GM19193 (cell line): ENCODE data around the gene ANKS3.

ENCODE experiments used
- POLR2A ChIP-seq: IDR thresholded peaks from 4 replicates; pipeline ENCODE4 v1.6.1; 2011; ENCODE audit not compliant: insufficient read depth, insufficient read length; ENCODE audit errors: extremely low read depth

Gene ANKS3

DNA sequence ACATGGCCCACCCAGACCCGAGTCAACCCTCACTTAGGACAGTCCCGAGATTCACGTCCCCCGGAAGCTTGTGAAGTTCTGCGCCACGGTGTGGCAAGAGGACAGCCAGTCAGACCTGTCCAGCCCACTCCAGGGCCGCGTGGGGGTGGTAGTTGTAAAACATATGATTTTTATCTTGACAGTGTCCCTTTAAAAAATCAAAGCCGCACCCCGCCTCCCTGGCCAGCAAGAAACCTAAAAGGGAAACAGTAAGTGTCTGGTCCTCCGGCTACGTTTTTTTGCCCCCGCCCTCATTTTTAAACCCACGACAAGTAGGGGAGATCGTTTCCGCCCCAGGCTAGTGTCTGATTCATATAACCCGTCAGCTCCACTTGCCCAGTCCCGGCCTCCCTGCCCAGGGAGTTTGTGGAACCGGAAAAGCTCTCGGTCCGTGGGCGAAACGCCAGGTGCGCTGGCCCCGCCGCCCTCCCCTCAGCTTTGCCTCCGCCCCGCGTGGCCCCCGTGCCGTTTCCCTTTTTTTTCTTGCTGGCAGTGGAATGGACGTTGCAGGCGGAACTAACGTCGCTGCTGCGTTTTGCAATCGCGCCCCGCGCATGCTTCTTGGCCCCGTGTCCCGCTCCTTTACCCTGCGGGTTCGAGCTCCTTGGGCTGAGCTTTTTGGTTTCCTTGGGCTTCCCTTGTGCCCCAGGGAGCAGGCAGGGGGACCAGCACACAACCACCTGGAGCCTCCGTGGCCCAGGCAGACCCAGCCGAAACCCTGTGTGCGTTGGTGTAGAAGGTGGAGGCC lies 54.0 kb downstream of the ANKS3 start:
- TF ChIP-seq POLR2A: no peak

- no peak for TF ChIP-seq POLR2A
Observed at GRCh38 chr16:4679156-4679849, 54.8 kb downstream of the ANKS3 start.

- no peak for TF ChIP-seq POLR2A
Observed at GRCh38 chr16:4678596-4678995, 55.5 kb downstream of the ANKS3 start.

- TF ChIP-seq POLR2A: no peak
Observed at GRCh38 chr16:4677994-4678393, 56.1 kb downstream of the ANKS3 start.

GRCh38 chr16:4677390-4677789 lies 56.7 kb downstream of the ANKS3 start:
- no peak for TF ChIP-seq POLR2A

DNA sequence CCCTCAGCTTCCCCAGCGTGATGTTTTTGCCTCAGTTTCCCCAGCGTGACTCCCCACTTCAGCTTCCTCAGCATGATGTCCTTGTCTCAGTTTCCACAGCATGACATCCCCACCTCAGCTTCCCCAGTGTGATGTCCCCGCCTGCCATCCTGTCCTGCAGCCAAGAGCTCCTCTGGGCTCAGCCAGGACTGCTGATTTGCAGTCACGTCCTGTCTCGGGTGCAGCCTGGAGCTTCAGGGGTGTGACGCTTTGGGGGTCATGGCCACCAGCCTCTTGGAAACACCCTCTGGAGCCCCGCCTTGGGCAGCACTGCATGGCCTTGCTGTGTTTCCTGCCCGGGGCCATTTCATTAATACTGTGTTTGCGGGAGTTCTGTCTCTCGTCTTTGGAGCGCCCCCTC lies 57.2 kb downstream of the ANKS3 start:
- TF ChIP-seq POLR2A: no peak

- no peak for TF ChIP-seq POLR2A
Observed at GRCh38 chr16:4675864-4676786, 57.9 kb downstream of the ANKS3 start.

DNA sequence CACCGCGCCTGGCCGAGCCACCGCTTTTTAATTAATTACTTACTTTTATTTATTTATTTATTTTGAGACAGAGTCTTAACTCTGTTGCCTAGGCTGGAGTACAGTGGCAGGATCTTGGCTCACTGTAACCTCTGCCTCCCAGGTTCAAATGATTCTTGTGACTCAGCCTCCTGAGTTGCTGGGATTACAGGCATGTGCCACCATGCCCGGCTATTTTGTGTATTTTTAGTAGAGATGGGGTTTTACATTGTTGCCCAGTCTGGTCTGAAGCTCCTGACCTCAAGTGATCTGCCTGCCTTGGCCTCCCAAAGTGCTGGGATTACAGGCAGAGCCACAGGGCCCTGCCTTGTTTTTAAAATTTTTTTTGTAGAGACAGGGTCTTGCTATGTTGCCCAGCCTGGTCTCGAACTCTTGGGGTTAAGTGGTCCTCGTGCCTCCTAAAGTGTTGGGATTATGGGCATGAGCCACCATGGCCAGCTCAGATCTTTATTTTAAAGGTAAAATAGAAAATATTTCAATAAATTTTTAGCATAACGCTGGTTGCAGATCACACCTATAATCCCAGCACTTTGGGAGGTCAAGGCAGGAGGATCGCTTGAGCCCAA lies 59.0 kb downstream of the ANKS3 start:
- TF ChIP-seq POLR2A: no peak

DNA sequence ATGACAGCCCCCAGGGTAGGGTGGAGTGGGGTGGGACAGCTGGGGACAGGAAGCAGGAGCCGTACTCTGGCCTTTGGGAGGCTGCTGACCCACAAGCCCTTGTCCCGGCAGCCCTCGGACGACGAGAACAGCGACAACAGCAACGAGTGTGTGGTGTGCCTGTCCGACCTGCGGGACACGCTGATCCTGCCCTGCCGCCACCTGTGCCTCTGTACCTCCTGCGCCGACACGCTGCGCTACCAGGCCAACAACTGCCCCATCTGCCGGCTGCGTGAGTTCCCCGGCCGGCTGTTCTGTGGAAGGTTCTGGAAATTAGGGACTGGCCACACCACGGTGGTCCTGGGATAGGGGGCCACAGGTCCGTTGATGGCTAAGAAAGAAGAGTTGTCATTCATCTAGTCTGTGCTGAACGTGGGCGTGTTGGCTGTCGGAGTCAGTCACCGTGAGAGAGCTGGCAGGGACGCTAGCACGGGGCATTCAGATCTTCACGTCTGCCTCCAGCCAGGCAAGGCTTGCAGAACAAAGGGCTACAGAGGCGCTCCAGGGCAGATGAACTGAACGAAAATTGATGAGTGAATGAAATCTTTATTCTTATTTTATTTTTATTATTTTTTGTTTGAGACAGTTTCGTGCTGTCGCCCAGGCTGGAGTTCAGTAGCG lies 60.6 kb downstream of the ANKS3 start:
- TF ChIP-seq POLR2A: no peak

- TF ChIP-seq POLR2A: no peak
Observed at GRCh38 chr16:4668313-4668960, 65.6 kb downstream of the ANKS3 start.

DNA sequence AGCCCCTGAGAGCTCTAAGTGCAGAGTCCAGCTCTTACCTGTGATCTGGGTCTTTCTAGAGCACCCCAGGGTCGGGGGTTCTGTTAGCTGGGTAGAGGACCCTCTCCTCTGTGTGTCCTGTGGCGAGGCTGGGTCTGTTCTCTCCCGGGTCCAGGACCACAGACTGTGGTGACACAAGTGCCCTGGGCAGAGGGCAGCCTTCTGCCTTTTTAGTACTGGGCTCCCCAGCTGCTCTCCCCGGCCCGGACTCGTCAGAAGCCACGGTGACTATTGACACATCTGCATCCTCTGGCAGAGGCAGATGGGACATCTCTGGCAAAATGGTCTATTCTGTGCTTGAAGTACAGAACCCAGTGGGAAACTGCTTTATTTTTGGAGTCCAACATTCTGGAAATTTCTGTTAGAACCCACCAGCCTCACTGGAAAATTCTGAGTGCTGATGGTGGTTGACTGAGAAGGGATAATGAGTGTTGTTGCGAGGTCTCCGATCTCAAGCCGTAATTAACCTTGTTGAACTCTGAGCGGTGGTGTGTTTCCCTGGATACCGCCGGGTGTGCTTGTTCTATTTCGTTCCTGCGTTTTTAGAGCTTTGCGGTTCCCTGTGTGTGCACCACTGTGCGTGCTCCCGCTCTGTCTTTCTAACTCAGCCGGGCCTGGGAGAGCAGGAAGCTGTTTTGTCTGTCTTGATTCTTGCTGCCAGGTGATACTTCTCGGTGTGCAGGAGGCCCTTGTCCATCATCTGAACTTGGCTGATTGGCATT lies 66.7 kb downstream of the ANKS3 start:
- no peak for TF ChIP-seq POLR2A

DNA sequence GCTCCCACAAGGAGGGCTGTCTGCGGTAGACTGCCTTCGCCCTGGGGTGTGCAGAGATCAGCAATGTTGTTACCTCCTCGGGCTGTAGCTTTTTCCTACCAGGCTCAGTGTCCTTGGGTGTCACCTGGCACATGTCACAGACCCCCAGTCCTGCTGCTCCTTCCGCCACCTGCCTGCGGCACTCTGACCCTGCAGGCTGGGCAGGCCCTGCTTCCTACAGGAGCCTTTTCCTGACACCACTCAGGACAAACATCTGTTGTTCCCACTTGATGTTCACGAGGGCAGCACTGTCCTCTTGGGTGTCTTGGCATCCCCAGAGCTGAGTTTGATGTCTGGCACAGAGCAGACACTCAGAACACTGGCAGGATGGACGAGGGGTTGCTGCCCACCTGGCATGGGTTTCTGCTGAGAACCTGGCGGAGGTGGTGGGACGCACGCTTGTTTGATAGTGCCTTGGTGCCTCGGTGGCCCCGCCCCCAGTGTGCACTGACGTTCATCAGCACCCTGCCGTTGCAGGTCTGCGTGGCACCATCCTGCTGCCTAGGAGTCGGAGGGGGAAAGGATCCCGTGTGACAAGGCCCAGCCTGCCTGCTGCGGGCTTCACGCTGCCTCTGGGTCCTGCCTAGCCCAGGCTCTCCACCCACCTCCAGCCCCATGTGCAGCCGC lies 67.4 kb downstream of the ANKS3 start:
- TF ChIP-seq POLR2A: no peak

DNA sequence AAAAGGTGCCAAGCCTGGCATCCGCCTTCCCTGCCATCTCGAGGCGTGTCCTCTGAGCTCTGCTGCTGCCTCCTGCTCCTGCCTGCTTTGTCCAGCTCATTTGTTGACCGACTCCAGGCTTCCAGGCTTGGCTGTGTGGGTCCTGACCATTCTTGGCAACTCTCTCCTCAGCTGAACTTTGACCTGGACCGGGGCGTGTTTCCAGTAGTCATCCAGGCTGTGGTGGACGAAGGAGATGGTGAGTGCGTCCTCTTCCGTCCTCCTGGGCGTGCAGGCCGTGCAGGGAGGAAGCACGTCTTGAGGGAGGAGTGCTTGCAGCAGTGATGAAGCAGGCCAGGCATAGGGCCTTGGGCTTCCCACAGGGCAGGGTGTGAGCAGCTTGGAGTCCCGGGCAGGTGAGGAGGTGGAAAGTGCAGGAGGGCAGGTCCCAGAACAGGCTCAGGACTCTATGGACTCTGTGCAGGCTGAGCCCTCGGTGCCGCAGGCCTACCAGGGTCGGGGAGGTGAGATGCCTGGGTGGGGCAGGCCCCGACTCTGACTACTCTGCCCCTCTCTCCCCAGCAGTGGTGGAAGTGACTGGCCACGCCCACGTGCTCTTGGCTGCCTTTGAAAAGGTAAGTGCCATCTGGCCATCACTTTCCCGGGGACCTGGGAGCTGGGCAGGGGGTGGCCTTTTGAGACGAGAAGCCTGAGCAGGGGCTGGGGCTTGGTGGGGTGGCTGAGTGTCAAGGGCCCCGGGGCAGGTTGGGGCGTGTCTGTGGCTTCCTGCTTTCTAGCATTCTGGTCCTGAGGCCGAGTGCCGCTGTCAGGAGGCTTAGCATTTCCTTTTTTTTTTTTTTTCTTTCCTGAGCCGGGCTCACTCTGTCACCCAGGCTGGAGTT lies 69.3 kb downstream of the ANKS3 start:
- no peak for TF ChIP-seq POLR2A
